K562 (cell line): ENCODE results near the gene VMP1. TPM values are rescaled to one million over a fixed set of nuclear protein-coding genes. Genes with fewer than 3 reads are reported as not detected.

Experiments
- CBX1 ChIP-seq: sonication (generic); IDR thresholded peaks from 2 replicates; pipeline ENCODE4 v1.6.1; 2016; ENCODE audit warnings: antibody characterized with exemption, low read depth, mild to moderate bottlenecking
- MBD2 ChIP-seq: sonication (generic); IDR thresholded peaks from 2 replicates; pipeline ENCODE4 v1.6.1; 2016; ENCODE audit warnings: low read depth, borderline replicate concordance
- RBM22 ChIP-seq: fragments of 200-400 bp; formaldehyde crosslinking; IDR thresholded peaks from 2 replicates; pipeline ENCODE4 v1.6.1; 2018; ENCODE audit warnings: low read length, low read depth; ENCODE audit not compliant: poor library complexity, severe bottlenecking
- XRCC5 ChIP-seq: fragments of 200-400 bp; formaldehyde crosslinking; IDR thresholded peaks from 2 replicates; pipeline ENCODE4 v1.6.1; 2017; ENCODE audit warnings: low read depth, mild to moderate bottlenecking, low read length
- ZNF12 ChIP-seq: sonication (generic); formaldehyde crosslinking; IDR thresholded peaks from 2 replicates; pipeline ENCODE4 v1.4.0; 2020; ENCODE audit warnings: mild to moderate bottlenecking, missing genetic modification reagents
- ZNF175 ChIP-seq: fragments of 200-800 bp; sonication (Bioruptor generic); IDR thresholded peaks from 2 replicates; pipeline ENCODE4 v1.6.1; 2016; ENCODE audit warnings: low read depth, mild to moderate bottlenecking, missing genetic modification characterization, missing compliant biosample characterization
- ZNF263 ChIP-seq: sonication (generic); formaldehyde crosslinking; IDR thresholded peaks from 2 replicates; pipeline ENCODE4 v1.8.0; 2022; ENCODE audit warnings: mild to moderate bottlenecking, missing genetic modification reagents, borderline replicate concordance
- polyA plus RNA-seq, 8 experiments: library from polyadenylated mRNA; depleted of rRNA in 4 of 8; stranded (reverse) in 5 of 8; unstranded in 3 of 8; fragments of >200 nt; fragmentation: Nextera tagmentation in 2 of 8; fragmentation: Illumina TruSeq in 1 of 8; extraction: Ambion mirVana in 2 of 8; extraction: Trizol in 1 of 8; gene quantifications; 2 replicates each; pipeline versions ENCODE4 v1.2.1 to v1.2.3, GENCODE V29; 2011 to 2014; ENCODE audit warnings: inconsistent platforms in 1 of 8, missing spikeins in 1 of 8
- total RNA-seq, 7 experiments: library from RNA; depleted of rRNA in 6 of 7; stranded (reverse); fragments of >200 nt in 6 of 7; fragmentation: Illumina TruSeq in 2 of 7; extraction: Trizol in 2 of 7; gene quantifications; 2 replicates each; pipeline versions ENCODE4 v1.2.1 to v1.2.3, GENCODE V29; 2011 to 2021; ENCODE audit warnings: low replicate concordance in 1 of 7
- TF ChIP-seq, protein P1 (sequence below): fragments of 450-650 bp; IDR thresholded peaks from 2 replicates; pipeline ENCODE4 v1.6.1; 2016; ENCODE audit warnings: mild to moderate bottlenecking, moderate library complexity
- TF ChIP-seq, protein P2 (sequence below), 2 experiments: IDR thresholded peaks in 1 of 2; conservative IDR thresholded peaks in 1 of 2; 2 replicates each; pipeline ENCODE4 v1.6.1; 2016; ENCODE audit warnings: low read depth in 2 of 2, mild to moderate bottlenecking in 1 of 2, missing compliant biosample characterization in 1 of 2, missing genetic modification characterization in 1 of 2, moderate library complexity in 1 of 2
- TF ChIP-seq, protein P3 (sequence below): fragments of 200-800 bp; sonication (Bioruptor generic); IDR thresholded peaks from 2 replicates; pipeline ENCODE4 v1.6.1; 2017; ENCODE audit warnings: missing genetic modification characterization, missing compliant biosample characterization

Gene VMP1
- total and polyA plus RNA-seq, 9 of the 15 experiments (the other 6 are each of a cell fraction or from before 2014, with no cell fraction given), result 123 to 304 (median 151) TPM

DNA sequence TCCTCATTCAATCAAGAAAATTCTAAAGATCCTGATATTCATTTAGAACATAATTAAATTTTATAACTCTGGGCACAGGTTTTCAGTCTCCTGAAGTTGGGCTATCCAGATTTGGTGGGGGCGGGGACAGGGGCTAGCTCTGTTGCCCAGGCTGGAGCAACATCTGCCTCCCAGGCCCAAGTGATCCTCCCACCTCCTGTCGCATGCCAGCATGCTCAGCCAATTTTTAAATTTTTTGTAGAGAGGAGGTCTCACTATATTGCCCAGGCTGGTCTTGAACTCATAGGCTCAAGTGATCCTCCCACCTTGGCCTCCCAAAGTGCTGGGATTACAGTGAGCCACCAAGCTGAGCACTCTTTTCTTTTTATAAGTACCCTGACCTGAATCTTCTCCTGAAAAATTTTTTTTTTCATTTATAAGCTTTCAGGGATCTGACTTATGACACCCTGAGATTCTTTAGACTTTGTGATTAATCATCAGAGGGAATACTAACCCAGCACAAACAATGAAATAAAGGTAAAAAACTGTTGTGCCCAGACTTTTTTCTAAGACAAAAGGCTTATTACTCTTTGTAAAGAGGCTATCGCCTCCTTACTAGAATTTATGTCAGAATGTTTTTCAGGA, 122.7 kb downstream of the VMP1 start (continued):
- TF ChIP-seq, protein P1, sequence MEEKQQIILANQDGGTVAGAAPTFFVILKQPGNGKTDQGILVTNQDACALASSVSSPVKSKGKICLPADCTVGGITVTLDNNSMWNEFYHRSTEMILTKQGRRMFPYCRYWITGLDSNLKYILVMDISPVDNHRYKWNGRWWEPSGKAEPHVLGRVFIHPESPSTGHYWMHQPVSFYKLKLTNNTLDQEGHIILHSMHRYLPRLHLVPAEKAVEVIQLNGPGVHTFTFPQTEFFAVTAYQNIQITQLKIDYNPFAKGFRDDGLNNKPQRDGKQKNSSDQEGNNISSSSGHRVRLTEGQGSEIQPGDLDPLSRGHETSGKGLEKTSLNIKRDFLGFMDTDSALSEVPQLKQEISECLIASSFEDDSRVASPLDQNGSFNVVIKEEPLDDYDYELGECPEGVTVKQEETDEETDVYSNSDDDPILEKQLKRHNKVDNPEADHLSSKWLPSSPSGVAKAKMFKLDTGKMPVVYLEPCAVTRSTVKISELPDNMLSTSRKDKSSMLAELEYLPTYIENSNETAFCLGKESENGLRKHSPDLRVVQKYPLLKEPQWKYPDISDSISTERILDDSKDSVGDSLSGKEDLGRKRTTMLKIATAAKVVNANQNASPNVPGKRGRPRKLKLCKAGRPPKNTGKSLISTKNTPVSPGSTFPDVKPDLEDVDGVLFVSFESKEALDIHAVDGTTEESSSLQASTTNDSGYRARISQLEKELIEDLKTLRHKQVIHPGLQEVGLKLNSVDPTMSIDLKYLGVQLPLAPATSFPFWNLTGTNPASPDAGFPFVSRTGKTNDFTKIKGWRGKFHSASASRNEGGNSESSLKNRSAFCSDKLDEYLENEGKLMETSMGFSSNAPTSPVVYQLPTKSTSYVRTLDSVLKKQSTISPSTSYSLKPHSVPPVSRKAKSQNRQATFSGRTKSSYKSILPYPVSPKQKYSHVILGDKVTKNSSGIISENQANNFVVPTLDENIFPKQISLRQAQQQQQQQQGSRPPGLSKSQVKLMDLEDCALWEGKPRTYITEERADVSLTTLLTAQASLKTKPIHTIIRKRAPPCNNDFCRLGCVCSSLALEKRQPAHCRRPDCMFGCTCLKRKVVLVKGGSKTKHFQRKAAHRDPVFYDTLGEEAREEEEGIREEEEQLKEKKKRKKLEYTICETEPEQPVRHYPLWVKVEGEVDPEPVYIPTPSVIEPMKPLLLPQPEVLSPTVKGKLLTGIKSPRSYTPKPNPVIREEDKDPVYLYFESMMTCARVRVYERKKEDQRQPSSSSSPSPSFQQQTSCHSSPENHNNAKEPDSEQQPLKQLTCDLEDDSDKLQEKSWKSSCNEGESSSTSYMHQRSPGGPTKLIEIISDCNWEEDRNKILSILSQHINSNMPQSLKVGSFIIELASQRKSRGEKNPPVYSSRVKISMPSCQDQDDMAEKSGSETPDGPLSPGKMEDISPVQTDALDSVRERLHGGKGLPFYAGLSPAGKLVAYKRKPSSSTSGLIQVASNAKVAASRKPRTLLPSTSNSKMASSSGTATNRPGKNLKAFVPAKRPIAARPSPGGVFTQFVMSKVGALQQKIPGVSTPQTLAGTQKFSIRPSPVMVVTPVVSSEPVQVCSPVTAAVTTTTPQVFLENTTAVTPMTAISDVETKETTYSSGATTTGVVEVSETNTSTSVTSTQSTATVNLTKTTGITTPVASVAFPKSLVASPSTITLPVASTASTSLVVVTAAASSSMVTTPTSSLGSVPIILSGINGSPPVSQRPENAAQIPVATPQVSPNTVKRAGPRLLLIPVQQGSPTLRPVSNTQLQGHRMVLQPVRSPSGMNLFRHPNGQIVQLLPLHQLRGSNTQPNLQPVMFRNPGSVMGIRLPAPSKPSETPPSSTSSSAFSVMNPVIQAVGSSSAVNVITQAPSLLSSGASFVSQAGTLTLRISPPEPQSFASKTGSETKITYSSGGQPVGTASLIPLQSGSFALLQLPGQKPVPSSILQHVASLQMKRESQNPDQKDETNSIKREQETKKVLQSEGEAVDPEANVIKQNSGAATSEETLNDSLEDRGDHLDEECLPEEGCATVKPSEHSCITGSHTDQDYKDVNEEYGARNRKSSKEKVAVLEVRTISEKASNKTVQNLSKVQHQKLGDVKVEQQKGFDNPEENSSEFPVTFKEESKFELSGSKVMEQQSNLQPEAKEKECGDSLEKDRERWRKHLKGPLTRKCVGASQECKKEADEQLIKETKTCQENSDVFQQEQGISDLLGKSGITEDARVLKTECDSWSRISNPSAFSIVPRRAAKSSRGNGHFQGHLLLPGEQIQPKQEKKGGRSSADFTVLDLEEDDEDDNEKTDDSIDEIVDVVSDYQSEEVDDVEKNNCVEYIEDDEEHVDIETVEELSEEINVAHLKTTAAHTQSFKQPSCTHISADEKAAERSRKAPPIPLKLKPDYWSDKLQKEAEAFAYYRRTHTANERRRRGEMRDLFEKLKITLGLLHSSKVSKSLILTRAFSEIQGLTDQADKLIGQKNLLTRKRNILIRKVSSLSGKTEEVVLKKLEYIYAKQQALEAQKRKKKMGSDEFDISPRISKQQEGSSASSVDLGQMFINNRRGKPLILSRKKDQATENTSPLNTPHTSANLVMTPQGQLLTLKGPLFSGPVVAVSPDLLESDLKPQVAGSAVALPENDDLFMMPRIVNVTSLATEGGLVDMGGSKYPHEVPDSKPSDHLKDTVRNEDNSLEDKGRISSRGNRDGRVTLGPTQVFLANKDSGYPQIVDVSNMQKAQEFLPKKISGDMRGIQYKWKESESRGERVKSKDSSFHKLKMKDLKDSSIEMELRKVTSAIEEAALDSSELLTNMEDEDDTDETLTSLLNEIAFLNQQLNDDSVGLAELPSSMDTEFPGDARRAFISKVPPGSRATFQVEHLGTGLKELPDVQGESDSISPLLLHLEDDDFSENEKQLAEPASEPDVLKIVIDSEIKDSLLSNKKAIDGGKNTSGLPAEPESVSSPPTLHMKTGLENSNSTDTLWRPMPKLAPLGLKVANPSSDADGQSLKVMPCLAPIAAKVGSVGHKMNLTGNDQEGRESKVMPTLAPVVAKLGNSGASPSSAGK, result peak; percentile 7; the same call in 1 of the 2 replicates
- TF ChIP-seq ZNF12 (CRISPR knock-in tag) (no peak), ZNF263 (no peak), RBM22 (no peak), CBX1 (no peak), XRCC5 (no peak), ZNF175 (CRISPR knock-in tag) (0 out of 2 replicates have a peak, but pooled peaks have one; percentile 5), MBD2 (no peak)
- TF ChIP-seq, protein P2, sequence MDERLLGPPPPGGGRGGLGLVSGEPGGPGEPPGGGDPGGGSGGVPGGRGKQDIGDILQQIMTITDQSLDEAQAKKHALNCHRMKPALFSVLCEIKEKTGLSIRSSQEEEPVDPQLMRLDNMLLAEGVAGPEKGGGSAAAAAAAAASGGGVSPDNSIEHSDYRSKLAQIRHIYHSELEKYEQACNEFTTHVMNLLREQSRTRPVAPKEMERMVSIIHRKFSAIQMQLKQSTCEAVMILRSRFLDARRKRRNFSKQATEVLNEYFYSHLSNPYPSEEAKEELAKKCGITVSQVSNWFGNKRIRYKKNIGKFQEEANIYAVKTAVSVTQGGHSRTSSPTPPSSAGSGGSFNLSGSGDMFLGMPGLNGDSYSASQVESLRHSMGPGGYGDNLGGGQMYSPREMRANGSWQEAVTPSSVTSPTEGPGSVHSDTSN (CRISPR knock-in tag; IDR thresholded peaks at IDR 0.05; ENCODE audit: low read depth), result no peak
- TF ChIP-seq, protein P2 (tag; conservative IDR thresholded peaks at IDR 0.05; ENCODE audit: low read depth), result no peak
- TF ChIP-seq, protein P3, sequence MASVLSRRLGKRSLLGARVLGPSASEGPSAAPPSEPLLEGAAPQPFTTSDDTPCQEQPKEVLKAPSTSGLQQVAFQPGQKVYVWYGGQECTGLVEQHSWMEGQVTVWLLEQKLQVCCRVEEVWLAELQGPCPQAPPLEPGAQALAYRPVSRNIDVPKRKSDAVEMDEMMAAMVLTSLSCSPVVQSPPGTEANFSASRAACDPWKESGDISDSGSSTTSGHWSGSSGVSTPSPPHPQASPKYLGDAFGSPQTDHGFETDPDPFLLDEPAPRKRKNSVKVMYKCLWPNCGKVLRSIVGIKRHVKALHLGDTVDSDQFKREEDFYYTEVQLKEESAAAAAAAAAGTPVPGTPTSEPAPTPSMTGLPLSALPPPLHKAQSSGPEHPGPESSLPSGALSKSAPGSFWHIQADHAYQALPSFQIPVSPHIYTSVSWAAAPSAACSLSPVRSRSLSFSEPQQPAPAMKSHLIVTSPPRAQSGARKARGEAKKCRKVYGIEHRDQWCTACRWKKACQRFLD (CRISPR knock-in tag), result peak; percentile 33; the same call in 1 of the 2 replicates
